H9 (cell line): ENCODE measurements around the gene CRCP. TPM values are rescaled to one million over a fixed set of nuclear protein-coding genes. Genes with fewer than 3 reads are reported as not detected.

ENCODE experiments used
- DNase-seq: peaks from one replicate; pipeline ENCODE4 v3.0.0-alpha.2; 2017
- H2AFZ ChIP-seq: one replicate; pipeline ENCODE4 v1.6.1; 2013; ENCODE audit warnings: mild to moderate bottlenecking, low read length, control low read depth, moderate library complexity
- H2AK5ac ChIP-seq: 2 replicates; pipeline ENCODE4 v1.6.1; 2013; ENCODE audit warnings: low read length, control low read depth, mixed read lengths; ENCODE audit not compliant: insufficient read length
- H2BK120ac ChIP-seq: one replicate; pipeline ENCODE4 v1.6.1; 2013; ENCODE audit warnings: low read depth, mild to moderate bottlenecking, low read length, control low read depth, inconsistent platforms; ENCODE audit not compliant: poor library complexity, severe bottlenecking
- H2BK12ac ChIP-seq: 2 replicates; pipeline ENCODE4 v1.6.1; 2013; ENCODE audit warnings: low read length, control low read depth, mixed read lengths, low read depth; ENCODE audit not compliant: insufficient read length
- H2BK15ac ChIP-seq: 2 replicates; pipeline ENCODE4 v1.6.1; 2013; ENCODE audit warnings: low read depth, low read length, control low read depth
- H2BK20ac ChIP-seq: one replicate; pipeline ENCODE4 v1.6.1; 2013; ENCODE audit warnings: low read depth, mild to moderate bottlenecking, low read length, control low read depth, inconsistent platforms; ENCODE audit not compliant: poor library complexity, severe bottlenecking
- H2BK5ac ChIP-seq: 2 replicates; pipeline ENCODE4 v1.6.1; 2013; ENCODE audit warnings: low read length, control low read depth, mixed read lengths; ENCODE audit not compliant: insufficient read length
- H3K14ac ChIP-seq: 2 replicates; pipeline ENCODE4 v1.6.1; 2013; ENCODE audit warnings: low read length, control low read depth; ENCODE audit not compliant: insufficient read depth
- H3K18ac ChIP-seq: 2 replicates; pipeline ENCODE4 v1.6.1; 2013; ENCODE audit warnings: low read depth, mild to moderate bottlenecking, mixed read lengths, low read length, control low read depth; ENCODE audit not compliant: insufficient read length
- H3K23ac ChIP-seq: 2 replicates; pipeline ENCODE4 v1.6.1; 2013; ENCODE audit warnings: low read length, control low read depth, mixed read lengths, low read depth; ENCODE audit not compliant: insufficient read length
- H3K23me2 ChIP-seq: 2 replicates; pipeline ENCODE4 v1.6.1; 2013; ENCODE audit warnings: low read depth, mild to moderate bottlenecking, mixed read lengths, low read length, control low read depth; ENCODE audit not compliant: insufficient read length, poor library complexity, severe bottlenecking
- H3K27ac ChIP-seq: 2 replicates; pipeline ENCODE4 v1.5.1; 2013; ENCODE audit warnings: low read length, control low read depth, mixed read lengths, low read depth; ENCODE audit not compliant: insufficient read length
- H3K27me3 ChIP-seq: 2 replicates; pipeline ENCODE4 v1.6.1; 2013; ENCODE audit warnings: low read length, control low read depth, inconsistent platforms; ENCODE audit not compliant: insufficient read depth
- H3K4ac ChIP-seq: 2 replicates; pipeline ENCODE4 v1.6.1; 2013; ENCODE audit warnings: low read depth, mild to moderate bottlenecking, control low read depth, inconsistent platforms, low read length, moderate library complexity
- H3K4me1 ChIP-seq: 2 replicates; pipeline ENCODE4 v1.6.1; 2013; ENCODE audit warnings: low read length, control low read depth, inconsistent platforms; ENCODE audit not compliant: insufficient read depth
- H3K4me2 ChIP-seq: 2 replicates; pipeline ENCODE4 v1.6.1; 2013; ENCODE audit warnings: low read length, control low read depth, mixed read lengths; ENCODE audit not compliant: insufficient read length, insufficient read depth
- H3K56ac ChIP-seq: 2 replicates; pipeline ENCODE4 v1.6.1; 2013; ENCODE audit warnings: low read depth, mild to moderate bottlenecking, mixed read lengths, low read length, control low read depth; ENCODE audit not compliant: insufficient read length
- H3K79me1 ChIP-seq: 2 replicates; pipeline ENCODE4 v1.6.1; 2013; ENCODE audit warnings: low read depth, mild to moderate bottlenecking, moderate library complexity, low read length, control low read depth, inconsistent platforms; ENCODE audit not compliant: insufficient read depth, poor library complexity, severe bottlenecking
- H3K79me2 ChIP-seq: 2 replicates; pipeline ENCODE4 v1.6.1; 2013; ENCODE audit warnings: low read length, control low read depth, inconsistent platforms; ENCODE audit not compliant: insufficient read depth
- H3K9ac ChIP-seq: 2 replicates; pipeline ENCODE4 v1.6.1; 2013; ENCODE audit warnings: low read length, control low read depth, mixed read lengths; ENCODE audit not compliant: insufficient read length; ENCODE audit errors: extremely low read depth
- H3K9me3 ChIP-seq: one replicate; pipeline ENCODE4 v1.6.1; 2013; ENCODE audit warnings: low read depth, low read length, inconsistent platforms; ENCODE audit not compliant: control insufficient read depth
- H3T11ph ChIP-seq: one replicate; pipeline ENCODE4 v1.6.1; 2013; ENCODE audit warnings: mild to moderate bottlenecking, low read length, control low read depth, inconsistent platforms
- H4K20me1 ChIP-seq: one replicate; pipeline ENCODE4 v1.6.1; 2013; ENCODE audit not compliant: control insufficient read depth, insufficient read length, insufficient read depth
- H4K5ac ChIP-seq: 2 replicates; pipeline ENCODE4 v1.6.1; 2013; ENCODE audit warnings: low read depth, mild to moderate bottlenecking, mixed read lengths, low read length, control low read depth; ENCODE audit not compliant: insufficient read length
- H4K8ac ChIP-seq: replicated peaks from 2 replicates; pipeline ENCODE4 v1.6.1; 2013; ENCODE audit warnings: low read length, control low read depth, mixed read lengths, low read depth; ENCODE audit not compliant: insufficient read length
- H4K91ac ChIP-seq: 2 replicates; pipeline ENCODE4 v1.6.1; 2013; ENCODE audit warnings: low read depth, mild to moderate bottlenecking, moderate library complexity, mixed read lengths, low read length, control low read depth; ENCODE audit not compliant: insufficient read length
- H3K27ac Mint-ChIP-seq, 3 experiments: 2 replicates in 2 of 3; 3 replicates in 1 of 3; pipeline ENCODE4 v1.8.0; 2020 to 2021; ENCODE audit warnings: mixed read lengths in 3 of 3, mild to moderate bottlenecking in 1 of 3, moderate library complexity in 1 of 3
- H3K27me3 Mint-ChIP-seq: 2 replicates; pipeline ENCODE4 v1.8.0; 2021; ENCODE audit warnings: low read depth, mild to moderate bottlenecking, moderate library complexity, mixed read lengths
- H3K36me3 Mint-ChIP-seq, 3 experiments: 2 replicates in 2 of 3; 3 replicates in 1 of 3; pipeline ENCODE4 v1.8.0; 2020 to 2021; ENCODE audit warnings: low read depth in 3 of 3, mixed read lengths in 3 of 3; ENCODE audit not compliant: insufficient read depth in 1 of 3
- H3K4me1 Mint-ChIP-seq, 2 experiments: 2 replicates each; pipeline ENCODE4 v1.8.0; 2020; ENCODE audit warnings: mixed read lengths in 2 of 2
- H3K4me3 Mint-ChIP-seq, 2 experiments: 2 replicates in 1 of 2; 3 replicates in 1 of 2; pipeline ENCODE4 v1.8.0; 2020 to 2021; ENCODE audit warnings: mild to moderate bottlenecking in 2 of 2, mixed read lengths in 2 of 2, moderate library complexity in 1 of 2
- H3K9me3 Mint-ChIP-seq, 2 experiments: 2 replicates in 1 of 2; 3 replicates in 1 of 2; pipeline ENCODE4 v1.8.0; 2020; ENCODE audit warnings: mild to moderate bottlenecking in 2 of 2, mixed read lengths in 2 of 2, moderate library complexity in 1 of 2
- CTCF ChIP-seq: fragments of 200-600 bp; sonication (generic); conservative IDR thresholded peaks from 3 replicates; pipeline ENCODE4 v1.8.0; 2021; ENCODE audit warnings: antibody characterized with exemption, mild to moderate bottlenecking
- WGBS: extraction: QIAGEN DNeasy Blood & Tissue Kit; methylation state at CpG from one replicate; pipeline ENCODE4 v1.1.7; 2013; ENCODE audit warnings: missing lambda C conversion rate, low lambda C conversion rate, mixed read lengths; ENCODE audit not compliant: insufficient read length; ENCODE audit errors: extremely low coverage; 5-methylcytosine and 5-hydroxymethylcytosine counted together
- total RNA-seq: library from RNA; stranded (reverse); gene quantifications from 2 replicates; pipeline ENCODE4 v1.2.1, GENCODE V29; 2021

The CRCP gene
- total RNA-seq, 1 experiment from 2014 or later, result 39.0 TPM

GRCh38 chr7:66187905-66188304 is 73.3 kb downstream of the CRCP start:
- H3K27ac ChIP-seq, result no peak overlapping the region
- no peak overlapping the region for H3T11ph ChIP-seq
- no peak overlapping the region for H3K18ac ChIP-seq
- H3K23ac ChIP-seq, result no peak overlapping the region
- Mint-ChIP-seq H3K9me3 (peaks cover 5% of the 10 kb centered on the region in 2 experiments; a peak in 3 of 5 replicates), H3K4me3 (no peak overlapping the region), H3K36me3 (peaks cover 0 to 4% (median 0%) of the 10 kb centered on the region in 3 experiments; a peak in 5 of 7 replicates), H3K4me1 (no peaks in the 10 kb centered on the region), H3K27me3 (peaks cover 9% of the 10 kb centered on the region), H3K27ac (no peak overlapping the region)
- H3K23me2 ChIP-seq, result no peaks in the 10 kb centered on the region
- H3K79me1 ChIP-seq, result no peaks in the 10 kb centered on the region
- H3K56ac ChIP-seq, result no peak overlapping the region
- no peaks in the 10 kb centered on the region for H3K9me3 ChIP-seq
- no peak overlapping the region for H2AFZ ChIP-seq
- H4K91ac ChIP-seq, result no peak overlapping the region
- no peak for TF ChIP-seq CTCF
- H2BK120ac ChIP-seq, result no peak overlapping the region
- H2BK12ac ChIP-seq, result no peak overlapping the region
- H4K20me1 ChIP-seq, result no peaks in the 10 kb centered on the region
- H3K4ac ChIP-seq, result no peak overlapping the region
- no peak for DNase-seq
- no peaks in the 10 kb centered on the region for H3K79me2 ChIP-seq
- H2AK5ac ChIP-seq, result no peak overlapping the region
- no peak overlapping the region for H3K9ac ChIP-seq
- no peak overlapping the region; the same call in 1 of the 2 replicates for H3K14ac ChIP-seq
- H2BK5ac ChIP-seq, result no peak overlapping the region
- no peak overlapping the region for H4K5ac ChIP-seq
- H2BK20ac ChIP-seq, result no peak overlapping the region
- H4K8ac ChIP-seq, result no peak overlapping the region
- WGBS, result no CpG with 5 or more reads among the region's 1 CpG
- no peak overlapping the region for H3K4me2 ChIP-seq
- H3K4me1 ChIP-seq, result no peaks in the 10 kb centered on the region
- no peak overlapping the region for H2BK15ac ChIP-seq
- no peaks in the 10 kb centered on the region; the same call in 1 of the 2 replicates for H3K27me3 ChIP-seq
